HepG2 (cell line): ENCODE measurements around the gene DAB1.
A peak's percentile ranks its signal among the peaks of the same experiment; 100 is the strongest.

Experiments
- CTCF ChIP-seq: sonication (generic); formaldehyde crosslinking; IDR thresholded peaks from 2 replicates; pipeline ENCODE4 v1.5.0; 2020; ENCODE audit warnings: mild to moderate bottlenecking, missing genetic modification reagents, moderate library complexity
- EP300 ChIP-seq, 3 experiments: sonication (generic) in 1 of 3; formaldehyde crosslinking in 1 of 3; IDR thresholded peaks; 2 replicates each; pipeline versions ENCODE4 v1.5.1 to v1.6.1; 2011 to 2020; ENCODE audit warnings: low read depth in 2 of 3, low read length in 2 of 3, borderline replicate concordance in 1 of 3, improper control_type of control experiment in 1 of 3, mild to moderate bottlenecking in 1 of 3, missing genetic modification reagents in 1 of 3, moderate library complexity in 1 of 3
- GTF3A ChIP-seq: sonication (generic); formaldehyde crosslinking; conservative IDR thresholded peaks from 2 replicates; pipeline ENCODE4 v1.4.0; 2020; ENCODE audit warnings: mild to moderate bottlenecking, missing genetic modification reagents
- JUND ChIP-seq: sonication (generic); formaldehyde crosslinking; IDR thresholded peaks from 2 replicates; pipeline ENCODE4 v1.8.0; 2022; ENCODE audit warnings: mild to moderate bottlenecking, missing genetic modification reagents
- NR2F6 ChIP-seq, 2 experiments: IDR thresholded peaks; 2 replicates each; pipeline ENCODE4 v1.6.1; 2016; ENCODE audit warnings: antibody characterized with exemption in 1 of 2, mild to moderate bottlenecking in 1 of 2
- SP2 ChIP-seq: sonication (generic); formaldehyde crosslinking; IDR thresholded peaks from 2 replicates; pipeline ENCODE4 v1.5.1; 2020; ENCODE audit warnings: mild to moderate bottlenecking, missing genetic modification reagents
- ZNF777 ChIP-seq: sonication (generic); formaldehyde crosslinking; IDR thresholded peaks from 2 replicates; pipeline ENCODE4 v1.4.0; 2020; ENCODE audit warnings: missing genetic modification reagents
- TF ChIP-seq, protein P1 (sequence below), 2 experiments: sonication (generic) in 1 of 2; formaldehyde crosslinking in 1 of 2; IDR thresholded peaks; 2 replicates each; pipeline versions ENCODE4 v1.4.0 to v1.6.1; 2016 to 2020; ENCODE audit warnings: borderline replicate concordance in 1 of 2, low read depth in 1 of 2, mild to moderate bottlenecking in 1 of 2, missing genetic modification reagents in 1 of 2

DNA sequence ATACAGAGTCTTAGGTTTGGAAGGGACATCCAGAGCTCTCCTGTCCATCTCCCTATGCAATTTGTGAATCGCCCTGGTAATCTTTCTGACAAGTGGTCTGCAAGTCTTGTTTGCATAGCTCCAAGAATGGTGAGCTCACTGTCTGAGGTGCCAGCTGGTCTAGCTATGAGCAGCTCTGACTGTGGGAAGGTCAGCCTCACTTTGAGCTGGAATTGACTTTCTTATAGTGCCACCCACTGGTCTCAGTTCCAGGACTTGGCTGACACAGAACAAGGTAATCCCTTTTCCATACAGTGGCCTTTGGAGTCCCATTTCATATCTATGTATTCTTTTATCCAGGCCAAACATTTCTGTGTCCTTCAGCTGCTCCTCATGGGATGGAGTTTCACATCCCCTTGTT lies 362.5 kb downstream of the DAB1 start:
- no peak for TF ChIP-seq GTF3A (CRISPR knock-in tag)
- TF ChIP-seq, protein P1, sequence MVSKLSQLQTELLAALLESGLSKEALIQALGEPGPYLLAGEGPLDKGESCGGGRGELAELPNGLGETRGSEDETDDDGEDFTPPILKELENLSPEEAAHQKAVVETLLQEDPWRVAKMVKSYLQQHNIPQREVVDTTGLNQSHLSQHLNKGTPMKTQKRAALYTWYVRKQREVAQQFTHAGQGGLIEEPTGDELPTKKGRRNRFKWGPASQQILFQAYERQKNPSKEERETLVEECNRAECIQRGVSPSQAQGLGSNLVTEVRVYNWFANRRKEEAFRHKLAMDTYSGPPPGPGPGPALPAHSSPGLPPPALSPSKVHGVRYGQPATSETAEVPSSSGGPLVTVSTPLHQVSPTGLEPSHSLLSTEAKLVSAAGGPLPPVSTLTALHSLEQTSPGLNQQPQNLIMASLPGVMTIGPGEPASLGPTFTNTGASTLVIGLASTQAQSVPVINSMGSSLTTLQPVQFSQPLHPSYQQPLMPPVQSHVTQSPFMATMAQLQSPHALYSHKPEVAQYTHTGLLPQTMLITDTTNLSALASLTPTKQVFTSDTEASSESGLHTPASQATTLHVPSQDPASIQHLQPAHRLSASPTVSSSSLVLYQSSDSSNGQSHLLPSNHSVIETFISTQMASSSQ (IDR thresholded peaks at IDR 0.05; ENCODE audit: low read depth), result no peak
- TF ChIP-seq, protein P1 (CRISPR knock-in tag; IDR thresholded peaks at IDR 0.05; ENCODE audit: borderline replicate concordance), result no peak
- no peak for TF ChIP-seq SP2 (CRISPR knock-in tag)
- no peak for TF ChIP-seq NR2F6 (IDR thresholded peaks at IDR 0.05)
- TF ChIP-seq NR2F6 (CRISPR knock-in tag; IDR thresholded peaks at IDR 0.05), result no peak
- TF ChIP-seq JUND (CRISPR knock-in tag), result no peak
- TF ChIP-seq EP300 (IDR thresholded peaks at IDR 0.05; ENCODE audit: low read depth in 2 of 2, low read length in 2 of 2), result no peak
- TF ChIP-seq EP300 (CRISPR knock-in tag; IDR thresholded peaks at IDR 0.05; ENCODE audit: borderline replicate concordance), result no peak
- peak; percentile 87 for TF ChIP-seq CTCF (CRISPR knock-in tag)
- no peak for TF ChIP-seq ZNF777
